Activated CD4-positive, alpha-beta T cell treated with anti-CD3 and anti-CD28 coated beads, Interleukin-2, amount 10 ng/mL, durations not matched to agents 7 days and 5 days (primary cell): Measurements from ENCODE around the gene C20orf173. TPM values are rescaled to one million over a fixed set of nuclear protein-coding genes. Genes with fewer than 3 reads are reported as not detected.

Experiments
- CTCF ChIA-PET: fragments of 350-600 bp; sonication (Branson Sonifier 250); formaldehyde crosslinking; loops from one replicate; lab custom pipeline; 2021; ENCODE audit warnings: antibody characterized with exemption; lab: Charles Lee
- POLR2A ChIA-PET: fragments of 350-600 bp; sonication (Branson Sonifier 250); formaldehyde crosslinking; loops from one replicate; lab custom pipeline; 2021; ENCODE audit warnings: antibody characterized with exemption; lab: Charles Lee
- DNase-seq: peaks from one replicate; pipeline ENCODE4 v3.0.0-alpha.2; 2020
- H3K27ac Mint-ChIP-seq: one replicate; pipeline ENCODE4 v1.8.0; 2021; ENCODE audit warnings: mild to moderate bottlenecking, moderate library complexity, mixed read lengths
- H3K27me3 Mint-ChIP-seq: one replicate; pipeline ENCODE4 v1.8.0; 2021; ENCODE audit warnings: mixed read lengths
- H3K36me3 Mint-ChIP-seq: one replicate; pipeline ENCODE4 v1.8.0; 2021; ENCODE audit warnings: low read depth, mixed read lengths
- H3K4me1 Mint-ChIP-seq: one replicate; pipeline ENCODE4 v1.8.0; 2021; ENCODE audit warnings: mixed read lengths
- H3K4me3 Mint-ChIP-seq: one replicate; pipeline ENCODE4 v1.8.0; 2021; ENCODE audit warnings: mild to moderate bottlenecking, moderate library complexity, mixed read lengths
- H3K9me3 Mint-ChIP-seq: one replicate; pipeline ENCODE4 v1.8.0; 2021; ENCODE audit warnings: mixed read lengths
- total RNA-seq, 2 experiments: library from RNA; stranded (reverse); gene quantifications; one replicate each; pipeline ENCODE4 v1.2.3, GENCODE V29; 2021

Gene C20orf173
- total RNA-seq, 2 experiments from 2014 or later: not detected

DNA sequence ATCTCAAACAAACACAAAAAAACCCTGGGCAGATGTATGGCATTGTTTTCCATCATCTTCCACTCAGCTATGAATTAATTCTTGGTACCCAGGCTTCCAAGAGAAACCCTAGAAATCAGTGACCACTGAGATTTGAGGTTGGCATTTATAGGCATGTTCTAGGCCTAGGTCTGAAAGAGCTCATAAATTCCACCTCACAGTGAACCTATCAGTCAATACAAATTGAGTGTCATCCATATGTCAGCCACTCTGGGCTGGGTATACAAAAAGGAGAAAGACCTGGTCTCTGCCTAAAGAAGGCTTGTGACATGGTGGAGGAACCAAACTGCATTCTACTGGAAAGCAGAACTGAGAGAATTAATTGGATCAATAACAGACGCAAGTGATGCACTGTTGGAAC is 30.2 kb downstream of the C20orf173 start:
- Mint-ChIP-seq H3K27ac (peak overlapping the region; percentile 55), H3K4me1 (peaks cover 3% of the 10 kb centered on the region), H3K9me3 (no peaks in the 10 kb centered on the region), H3K4me3 (no peak overlapping the region), H3K36me3 (peaks cover 64% of the 10 kb centered on the region), H3K27me3 (no peaks in the 10 kb centered on the region)
- ChIA-PET CTCF (interaction anchor here (0.5 to 1.9 kb wide), 5 partner anchors 12 to 510 kb away, joined by 3 to 5 read pairs (median 3); no protein-coding TSS in a partner anchor), POLR2A (no interaction called here)
- no peak for DNase-seq

DNA sequence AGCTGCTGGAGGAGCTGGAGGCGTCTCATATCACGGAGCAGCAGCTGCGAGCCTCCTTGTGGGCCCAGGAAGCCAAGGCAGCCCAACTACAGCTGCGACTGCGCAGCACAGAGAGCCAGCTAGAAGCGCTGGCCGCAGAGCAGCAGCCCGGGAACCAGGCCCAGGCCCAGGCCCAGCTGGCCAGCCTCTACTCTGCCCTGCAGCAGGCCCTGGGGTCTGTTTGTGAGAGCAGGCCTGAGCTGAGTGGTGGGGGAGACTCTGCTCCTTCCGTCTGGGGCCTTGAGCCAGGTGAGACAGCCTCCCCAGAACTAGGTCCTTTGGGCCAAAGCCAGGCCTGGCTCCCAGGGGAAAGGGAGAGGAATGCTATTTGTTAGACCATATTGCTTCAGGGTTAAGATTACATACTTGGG is 31.7 kb downstream of the C20orf173 start:
- Mint-ChIP-seq H3K27me3 (no peaks in the 10 kb centered on the region), H3K9me3 (no peaks in the 10 kb centered on the region), H3K27ac (no peak overlapping the region), H3K36me3 (peaks cover 63% of the 10 kb centered on the region), H3K4me1 (peaks cover 4% of the 10 kb centered on the region), H3K4me3 (no peak overlapping the region)
- ChIA-PET CTCF (interaction anchor here (0.7 to 1.5 kb wide), 3 partner anchors 10 to 16 kb away, joined by 3 to 5 read pairs (median 4); no protein-coding TSS in a partner anchor), POLR2A (no interaction called here)
- no peak for DNase-seq

DNA sequence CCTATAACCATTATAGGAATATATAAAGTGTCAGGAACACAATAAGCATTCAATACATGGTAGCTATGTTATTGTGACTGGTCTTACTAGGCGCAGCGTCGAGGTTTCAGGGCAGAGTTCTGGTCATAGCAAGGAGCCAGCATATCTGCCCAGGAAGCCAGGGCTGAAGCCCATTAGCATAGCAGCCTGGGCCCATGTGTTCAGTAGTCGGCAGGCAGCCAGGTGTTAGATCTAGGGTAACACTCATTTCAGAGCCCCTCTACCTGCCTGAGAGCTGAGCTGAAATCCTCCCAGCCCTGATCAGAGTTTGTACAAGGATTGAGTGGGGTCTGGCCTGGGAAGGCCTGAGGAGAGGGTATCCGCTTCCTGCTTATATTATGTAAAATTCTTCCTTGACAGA is 32.1 kb downstream of the C20orf173 start:
- Mint-ChIP-seq H3K27ac (no peak overlapping the region), H3K4me1 (peaks cover 9% of the 10 kb centered on the region), H3K36me3 (peaks cover 63% of the 10 kb centered on the region), H3K27me3 (no peaks in the 10 kb centered on the region), H3K9me3 (no peaks in the 10 kb centered on the region), H3K4me3 (no peak overlapping the region)
- POLR2A ChIA-PET: no interaction called here
- CTCF ChIA-PET: interaction anchor here (0.8 to 1.5 kb wide), 5 partner anchors 10 to 122 kb away, joined by 3 to 5 read pairs (median 4); no protein-coding TSS in a partner anchor
- no peak for DNase-seq

DNA sequence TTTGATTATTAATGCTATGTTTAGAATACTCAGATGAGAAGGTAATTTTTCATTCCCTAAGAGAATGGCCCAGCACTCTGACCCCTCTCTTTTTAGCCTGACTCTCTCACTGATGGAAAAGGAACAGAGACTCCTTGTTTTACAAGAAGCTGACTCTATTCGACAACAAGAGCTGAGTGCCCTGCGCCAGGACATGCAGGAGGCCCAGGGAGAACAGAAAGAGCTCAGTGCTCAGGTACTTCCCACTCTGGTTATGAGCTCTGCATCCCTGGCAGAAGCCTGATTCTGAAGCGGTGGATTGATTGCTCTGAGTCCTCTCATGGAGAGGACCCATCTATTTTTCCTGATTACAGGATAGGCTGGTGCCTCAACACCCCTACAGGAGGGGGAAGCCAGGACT is 33.0 kb downstream of the C20orf173 start:
- peaks cover 61% of the 10 kb centered on the region for H3K36me3 Mint-ChIP-seq
- H3K9me3 Mint-ChIP-seq: no peaks in the 10 kb centered on the region
- no peak overlapping the region for H3K4me3 Mint-ChIP-seq
- ChIA-PET CTCF (interaction anchor here (1.0 to 1.5 kb wide), 4 partner anchors 11 to 123 kb away, joined by 3 to 4 read pairs (median 3); no protein-coding TSS in a partner anchor), POLR2A (no interaction called here)
- no peaks in the 10 kb centered on the region for H3K27me3 Mint-ChIP-seq
- DNase-seq: no peak
- no peak overlapping the region for H3K27ac Mint-ChIP-seq
- peaks cover 15% of the 10 kb centered on the region for H3K4me1 Mint-ChIP-seq

DNA sequence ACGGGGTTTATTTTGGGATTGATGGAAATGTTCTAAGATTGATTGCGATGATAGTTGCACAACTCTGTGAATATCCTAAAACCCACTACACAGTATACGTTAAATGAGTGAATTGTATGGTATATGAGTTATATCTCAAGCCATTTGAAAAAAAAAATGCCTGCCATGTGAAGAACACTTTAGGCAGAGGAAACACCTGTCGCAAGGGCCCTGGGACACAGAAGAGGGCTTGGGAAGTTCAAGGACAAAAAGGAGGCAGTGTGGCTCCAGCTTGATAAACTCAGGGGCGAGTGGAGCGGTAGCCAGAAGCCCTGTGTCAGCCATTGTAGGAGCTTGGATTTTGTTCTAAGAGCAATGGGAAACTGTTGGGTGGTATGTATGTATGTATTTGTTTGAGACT is 37.1 kb downstream of the C20orf173 start:
- POLR2A ChIA-PET: interaction anchor here (0.6 kb wide), 1 partner anchor 240 kb away, joined by 4 read pairs; no protein-coding TSS in a partner anchor
- Mint-ChIP-seq H3K4me3 (peak overlapping the region; percentile 100), H3K4me1 (peaks cover 41% of the 10 kb centered on the region), H3K27ac (peak overlapping the region; percentile 100), H3K36me3 (peaks cover 66% of the 10 kb centered on the region), H3K9me3 (no peaks in the 10 kb centered on the region), H3K27me3 (no peaks in the 10 kb centered on the region)
- CTCF ChIA-PET: interaction anchor here (0.5 to 3.1 kb wide), 3 partner anchors 15 to 368 kb away, joined by 3 to 9 read pairs (median 3); no protein-coding TSS in a partner anchor
- no peak for DNase-seq

DNA sequence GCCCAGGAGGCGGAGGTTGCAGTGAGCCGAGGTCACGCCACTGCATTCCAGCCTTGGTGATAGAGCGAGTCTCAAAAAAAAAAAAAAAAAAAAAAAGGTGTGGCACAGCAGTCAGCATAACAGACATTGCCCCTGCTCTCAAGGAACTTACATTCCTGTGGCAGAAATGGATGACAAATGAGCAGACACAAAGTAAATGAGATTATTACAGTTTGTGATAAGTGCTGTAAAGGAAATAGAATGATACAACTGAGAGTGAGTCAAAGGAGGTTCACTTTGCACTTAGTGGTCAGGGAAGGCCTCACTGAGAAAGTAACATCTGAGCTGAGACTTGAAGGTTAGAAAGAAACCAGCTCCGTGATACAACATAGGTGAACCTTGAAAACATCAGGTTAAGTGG is 37.6 kb downstream of the C20orf173 start:
- ChIA-PET CTCF (interaction anchor here (0.8 to 3.1 kb wide), 5 partner anchors 9 to 462 kb away, joined by 4 to 9 read pairs (median 6); no protein-coding TSS in a partner anchor), POLR2A (interaction anchor here (0.6 kb wide), 1 partner anchor 239 kb away, joined by 4 read pairs; no protein-coding TSS in a partner anchor)
- Mint-ChIP-seq H3K36me3 (peaks cover 66% of the 10 kb centered on the region), H3K4me3 (peak overlapping the region; percentile 100), H3K27me3 (no peaks in the 10 kb centered on the region), H3K9me3 (no peaks in the 10 kb centered on the region), H3K4me1 (peaks cover 41% of the 10 kb centered on the region), H3K27ac (peak overlapping the region; percentile 100)
- no peak for DNase-seq

DNA sequence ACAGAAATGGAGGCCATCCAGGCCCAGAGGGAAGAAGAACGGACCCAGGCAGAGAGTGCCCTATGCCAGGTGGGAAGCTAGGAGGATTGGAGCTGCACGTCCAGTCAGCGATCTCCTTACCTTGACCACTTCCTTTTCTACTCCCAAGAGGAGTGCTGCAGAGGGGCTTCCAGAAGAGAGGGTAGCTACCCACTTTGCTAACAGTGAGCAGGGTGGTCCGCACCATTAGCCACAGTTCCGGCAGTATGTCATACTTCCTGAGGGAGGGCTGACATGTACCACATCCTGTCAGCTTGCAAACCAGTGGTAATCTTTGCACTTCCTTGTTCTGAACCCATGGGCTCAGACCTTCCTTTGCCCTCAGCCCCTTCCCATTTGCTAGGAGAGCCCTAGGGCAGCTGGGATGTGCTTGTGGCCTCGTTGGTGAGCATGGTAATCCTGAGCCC is 38.7 kb downstream of the C20orf173 start:
- H3K27ac Mint-ChIP-seq: peak overlapping the region; percentile 100
- H3K4me3 Mint-ChIP-seq: peak overlapping the region; percentile 100
- CTCF ChIA-PET: interaction anchor here (0.5 to 3.1 kb wide), 8 partner anchors 10 to 464 kb away, joined by 4 to 9 read pairs (median 5); partner anchors contain the start of gene SCAND1
- H3K36me3 Mint-ChIP-seq: peaks cover 62% of the 10 kb centered on the region
- H3K4me1 Mint-ChIP-seq: peaks cover 43% of the 10 kb centered on the region
- POLR2A ChIA-PET: interaction anchor here (0.6 to 1.1 kb wide), 3 partner anchors 13 to 470 kb away, joined by 3 to 5 read pairs (median 4); partner anchors contain the start of gene SCAND1
- H3K9me3 Mint-ChIP-seq: no peaks in the 10 kb centered on the region
- no peaks in the 10 kb centered on the region for H3K27me3 Mint-ChIP-seq
- DNase-seq: peak; percentile 83

DNA sequence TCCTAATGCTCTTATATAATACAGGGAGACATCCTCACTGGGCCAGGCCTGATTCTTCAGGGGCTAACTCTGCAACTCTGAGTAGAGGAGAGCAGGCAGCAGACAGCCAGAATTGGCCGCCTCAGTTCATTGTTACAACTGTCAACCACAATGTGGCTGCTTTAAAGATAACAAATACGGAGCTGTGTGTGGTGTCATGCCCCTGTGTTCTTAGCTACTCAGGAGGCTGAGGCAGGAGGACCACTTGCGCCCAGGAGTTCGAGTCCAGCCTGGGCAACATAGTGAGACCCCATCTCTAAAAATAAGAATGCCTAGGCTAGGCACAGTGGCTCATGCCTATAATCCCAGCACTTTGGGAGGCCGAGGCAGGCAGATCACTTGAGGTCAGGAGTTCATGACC is 39.7 kb downstream of the C20orf173 start:
- H3K9me3 Mint-ChIP-seq: no peaks in the 10 kb centered on the region
- DNase-seq: peak; percentile 30
- CTCF ChIA-PET: interaction anchor here (0.9 to 2.6 kb wide), 5 partner anchors 9 to 465 kb away, joined by 3 to 6 read pairs (median 4); partner anchors contain the start of gene SCAND1
- peaks cover 57% of the 10 kb centered on the region for H3K36me3 Mint-ChIP-seq
- H3K27me3 Mint-ChIP-seq: no peaks in the 10 kb centered on the region
- H3K27ac Mint-ChIP-seq: peak overlapping the region; percentile 83
- peak overlapping the region; percentile 100 for H3K4me3 Mint-ChIP-seq
- peaks cover 45% of the 10 kb centered on the region for H3K4me1 Mint-ChIP-seq
- POLR2A ChIA-PET: no interaction called here

DNA sequence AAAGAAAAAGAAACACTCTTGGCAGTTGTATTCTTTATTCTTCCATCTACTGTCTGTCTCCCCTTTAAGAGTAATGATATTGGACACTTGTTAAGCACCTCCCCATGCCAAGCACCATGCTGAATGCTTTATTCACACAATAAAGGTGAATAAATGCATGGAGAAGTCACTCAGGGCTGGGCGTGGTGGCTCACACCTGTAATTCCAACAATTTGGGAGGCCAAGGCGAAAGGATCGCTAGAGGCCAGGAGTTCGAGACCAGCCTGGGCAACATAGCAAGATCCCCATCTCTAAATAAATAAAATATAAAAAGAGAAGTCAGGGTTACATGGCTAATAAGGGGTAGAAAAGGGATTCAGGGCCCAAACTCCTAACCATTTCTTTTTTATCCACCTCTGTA is 42.0 kb downstream of the C20orf173 start:
- CTCF ChIA-PET: interaction anchor here (0.9 to 1.6 kb wide), 2 partner anchors 10 to 11 kb away, joined by 3 to 4 read pairs; no protein-coding TSS in a partner anchor
- Mint-ChIP-seq H3K4me1 (peaks cover 42% of the 10 kb centered on the region), H3K36me3 (peaks cover 54% of the 10 kb centered on the region)

DNA sequence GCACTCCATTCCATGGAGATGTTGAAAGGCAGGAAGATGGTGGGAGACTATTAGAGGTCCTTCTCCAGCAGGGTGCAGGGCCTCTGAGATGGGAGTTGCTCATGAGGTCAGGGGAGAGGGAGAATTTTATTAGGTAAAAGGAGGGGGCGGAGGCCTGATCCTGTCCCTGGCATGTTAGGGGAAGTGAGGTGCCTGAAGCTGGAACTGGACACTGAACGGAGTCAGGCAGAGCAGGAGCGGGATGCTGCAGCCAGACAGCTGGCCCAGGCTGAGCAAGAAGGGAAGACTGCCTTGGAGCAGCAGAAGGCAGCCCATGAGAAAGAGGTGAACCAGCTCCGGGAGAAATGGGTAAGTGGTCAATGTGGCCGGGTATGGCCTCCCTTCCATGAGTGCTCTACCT is 49.7 kb downstream of the C20orf173 start:
- Mint-ChIP-seq H3K27ac (no peak overlapping the region), H3K4me1 (peaks cover 4% of the 10 kb centered on the region), H3K36me3 (peaks cover 28% of the 10 kb centered on the region), H3K4me3 (no peak overlapping the region), H3K9me3 (peaks cover 11% of the 10 kb centered on the region), H3K27me3 (no peaks in the 10 kb centered on the region)
- POLR2A ChIA-PET: no interaction called here
- DNase-seq: no peak
- CTCF ChIA-PET: interaction anchor here (0.6 to 0.9 kb wide), 4 partner anchors 10 to 620 kb away, joined by 3 to 5 read pairs (median 3); no protein-coding TSS in a partner anchor

More for the DNA sequence above, 42.0 kb downstream of the C20orf173 start:
- no peak for DNase-seq
- Mint-ChIP-seq H3K27me3 (no peaks in the 10 kb centered on the region), H3K9me3 (peaks cover 11% of the 10 kb centered on the region), H3K4me3 (no peak overlapping the region), H3K27ac (peak overlapping the region; percentile 9)
- POLR2A ChIA-PET: no interaction called here

DNA sequence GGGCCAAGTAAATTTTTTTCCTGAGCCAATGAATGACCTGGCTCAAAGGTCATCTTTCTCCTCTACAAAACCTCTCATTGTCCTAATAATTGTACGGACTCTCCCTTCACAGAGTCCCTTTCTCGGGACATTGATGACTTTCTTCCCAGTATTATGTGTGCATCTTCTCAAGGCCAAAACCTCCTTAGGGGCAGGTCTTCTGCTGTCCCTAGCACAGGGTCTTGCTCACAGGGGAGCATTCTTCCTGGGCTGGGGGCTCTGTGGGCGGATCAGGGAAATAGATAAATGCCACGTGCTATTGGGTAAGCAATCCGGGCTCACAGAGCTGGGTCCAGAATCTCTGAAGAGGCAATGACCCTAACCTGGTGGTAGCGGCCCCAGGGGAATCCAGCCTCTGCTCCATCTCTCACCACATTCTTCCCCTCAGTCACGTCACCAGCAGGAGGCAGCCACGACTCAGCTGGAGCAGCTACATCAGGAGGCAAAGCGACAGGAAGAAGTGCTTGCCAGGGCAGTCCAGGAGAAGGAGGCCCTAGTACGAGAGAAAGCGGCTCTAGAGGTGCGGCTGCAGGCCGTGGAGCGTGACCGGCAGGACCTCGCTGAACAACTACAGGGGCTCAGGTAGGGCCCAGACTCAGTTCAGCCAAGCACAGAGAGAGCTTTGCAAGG is 50.5 kb downstream of the C20orf173 start:
- Mint-ChIP-seq H3K4me1 (peaks cover 2% of the 10 kb centered on the region), H3K4me3 (no peak overlapping the region), H3K27me3 (no peaks in the 10 kb centered on the region), H3K27ac (no peak overlapping the region), H3K9me3 (peaks cover 4% of the 10 kb centered on the region), H3K36me3 (peaks cover 20% of the 10 kb centered on the region)
- DNase-seq: peak; percentile 25
- POLR2A ChIA-PET: no interaction called here
- CTCF ChIA-PET: interaction anchor here (0.6 to 1.3 kb wide), 4 partner anchors 9 to 1526 kb away, joined by 3 to 5 read pairs (median 4); no protein-coding TSS in a partner anchor
